BLaER1 treated with 17β-estradiol and CSF1 and Interleukin-3, amounts not matched to agents 10 nM and 100 nM (cell line): ENCODE data around the gene COL4A1.

ENCODE experiments used
- H3K27ac ChIP-seq, 11 experiments: shearing (Covaris generic); formaldehyde crosslinking; 2 replicates each; pipeline ENCODE4 v1.8.1; 2022
- H3K27me3 ChIP-seq, 11 experiments: shearing (Covaris generic); formaldehyde crosslinking; 2 replicates each; pipeline ENCODE4 v1.8.1; 2022
- H3K36me3 ChIP-seq, 11 experiments: shearing (Covaris generic); formaldehyde crosslinking; 2 replicates each; pipeline ENCODE4 v1.8.1; 2022
- H3K4me1 ChIP-seq, 10 experiments: shearing (Covaris generic); formaldehyde crosslinking; 2 replicates each; pipeline ENCODE4 v1.8.1; 2022
- H3K4me2 ChIP-seq, 11 experiments: shearing (Covaris generic); formaldehyde crosslinking; 2 replicates each; pipeline ENCODE4 v1.8.1; 2022
- H3K4me3 ChIP-seq, 10 experiments: shearing (Covaris generic); formaldehyde crosslinking; 2 replicates each; pipeline ENCODE4 v1.8.1; 2022
- H3K9ac ChIP-seq, 11 experiments: shearing (Covaris generic); formaldehyde crosslinking; 2 replicates each; pipeline ENCODE4 v1.8.1; 2022
- H3K9me3 ChIP-seq, 11 experiments: shearing (Covaris generic); formaldehyde crosslinking; replicated peaks in 1 of 11; 2 replicates each; pipeline ENCODE4 v1.8.1; 2022
- H4K20me1 ChIP-seq, 11 experiments: shearing (Covaris generic); formaldehyde crosslinking; 2 replicates each; pipeline ENCODE4 v1.8.1; 2022
- Cebpa-rat ChIP-seq, 11 experiments: shearing (Covaris generic); IDR thresholded peaks; 2 replicates each; pipeline ENCODE4 v1.8.1; 2022

The COL4A1 gene

DNA sequence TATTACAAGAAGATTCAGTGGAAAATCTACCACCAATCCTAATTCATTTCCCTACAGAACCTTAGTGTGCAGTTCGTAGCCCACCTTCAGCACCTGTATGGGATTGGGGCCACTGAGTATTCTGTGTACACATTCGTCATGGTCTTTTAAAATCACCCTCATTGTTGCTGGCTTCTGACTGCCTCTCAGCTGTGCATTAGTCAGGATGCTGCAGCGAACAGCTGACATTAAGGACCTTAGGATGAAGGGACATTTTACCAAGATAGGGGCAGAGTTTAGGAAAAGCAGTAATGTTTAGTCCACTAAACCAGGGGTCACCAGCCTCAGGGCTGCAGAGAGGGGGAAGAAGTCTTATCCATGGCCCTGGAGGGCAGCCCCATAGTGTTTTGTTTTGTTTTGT, 176.5 kb downstream of the COL4A1 start:
- no peak for TF ChIP-seq Cebpa-rat (IDR thresholded peaks at IDR 0.05)

DNA sequence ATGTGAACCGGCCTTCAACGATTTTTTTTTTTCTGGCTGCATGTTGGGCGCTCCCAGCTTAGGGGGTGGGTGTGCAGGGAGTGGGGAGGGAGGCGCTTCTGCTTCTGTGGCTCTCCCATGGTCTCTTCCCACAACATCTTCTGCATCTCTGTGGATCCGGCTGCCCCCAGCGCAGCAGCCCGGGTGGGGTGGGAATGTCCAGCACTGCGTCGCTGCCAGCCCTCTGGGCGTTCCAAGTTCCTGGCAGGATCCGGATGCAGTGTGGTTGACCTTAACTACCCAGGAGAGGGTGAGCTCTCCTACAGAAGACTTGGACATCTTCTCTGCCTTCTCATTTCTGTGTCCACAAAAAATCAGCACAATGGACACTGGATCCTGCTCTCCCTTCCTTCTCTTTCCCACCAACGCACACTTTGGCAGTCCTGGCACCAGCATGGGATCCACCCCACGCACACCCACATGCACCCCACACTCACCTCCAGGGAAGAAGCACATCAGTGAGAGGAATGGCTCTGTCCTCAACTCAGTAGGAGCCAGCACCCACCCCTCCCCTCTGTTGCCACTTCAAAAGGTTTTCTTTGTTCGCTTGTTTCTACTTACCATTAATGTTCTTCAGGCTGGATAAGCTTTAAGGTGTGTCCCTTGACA, 177.3 kb downstream of the COL4A1 start:
- Histone ChIP-seq H3K4me1 (peaks cover 53 to 100% (median 98%) of the 10 kb centered on the region in 10 experiments), H3K9ac (peak overlapping the region in 1 of 11 experiments; percentile 79; a peak in 1 of 22 replicates), H3K9me3 (peaks cover 0 to 8% (median 0%) of the 10 kb centered on the region in 11 experiments; a peak in 4 of 22 replicates), H3K4me3 (no peak overlapping the region), H4K20me1 (no peaks in the 10 kb centered on the region), H3K4me2 (peak overlapping the region in 8 of 11 experiments; percentile 8 to 94 (median 83); a peak in 9 of 22 replicates), H3K27ac (peak overlapping the region in 5 of 11 experiments; percentile 59 to 97 (median 81); a peak in 10 of 22 replicates), H3K36me3 (no peaks in the 10 kb centered on the region), H3K27me3 (peaks cover 0 to 8% (median 0%) of the 10 kb centered on the region in 11 experiments; a peak in 2 of 22 replicates)
- no peak for TF ChIP-seq Cebpa-rat (IDR thresholded peaks at IDR 0.05)

More for the DNA sequence above, 176.5 kb downstream of the COL4A1 start:
- Histone ChIP-seq H3K4me1 (peaks cover 53 to 100% (median 98%) of the 10 kb centered on the region in 10 experiments), H3K27ac (peak overlapping the region in 3 of 11 experiments; percentile 82 to 97 (median 90); a peak in 3 of 22 replicates), H3K27me3 (peaks cover 0 to 7% (median 0%) of the 10 kb centered on the region in 11 experiments; a peak in 1 of 22 replicates), H3K36me3 (no peaks in the 10 kb centered on the region), H3K4me2 (peak overlapping the region in 6 of 11 experiments; percentile 14 to 94 (median 86); a peak in 10 of 22 replicates), H3K9me3 (peaks cover 0 to 8% (median 0%) of the 10 kb centered on the region in 11 experiments; a peak in 4 of 22 replicates), H3K9ac (peak overlapping the region in 1 of 11 experiments; percentile 30; a peak in 1 of 22 replicates), H3K4me3 (no peak overlapping the region), H4K20me1 (no peaks in the 10 kb centered on the region)

DNA sequence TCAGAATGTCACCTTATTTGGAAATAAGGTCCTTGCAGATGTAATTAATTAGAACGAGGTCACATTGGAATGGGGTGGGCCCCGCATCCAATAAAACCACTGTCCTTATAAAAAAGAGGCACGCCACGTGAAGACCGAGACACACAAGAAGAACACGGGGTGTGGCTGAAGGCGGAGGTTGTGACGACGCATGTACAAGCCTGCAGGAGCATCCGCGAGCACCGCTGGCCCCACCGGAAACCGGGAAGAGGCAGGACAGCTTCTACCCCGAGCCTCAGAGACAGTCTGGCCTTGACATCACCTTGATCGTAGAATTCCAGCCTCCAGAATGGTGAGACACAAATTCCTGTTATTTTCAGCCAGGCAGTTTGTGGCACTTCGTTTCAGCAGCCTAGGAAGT, 177.9 kb downstream of the COL4A1 start:
- H3K27me3 ChIP-seq: peaks cover 0 to 11% (median 0%) of the 10 kb centered on the region in 11 experiments; a peak in 2 of 22 replicates
- H3K9ac ChIP-seq: peak overlapping the region in 5 of 11 experiments; percentile 14 to 79 (median 77); a peak in 6 of 22 replicates
- peaks cover 0 to 8% (median 0%) of the 10 kb centered on the region in 11 experiments; a peak in 4 of 22 replicates for H3K9me3 ChIP-seq
- no peaks in the 10 kb centered on the region for H4K20me1 ChIP-seq
- peak overlapping the region in 1 of 10 experiments; percentile 9; a peak in 2 of 20 replicates for H3K4me3 ChIP-seq
- H3K36me3 ChIP-seq: no peaks in the 10 kb centered on the region
- no peak for TF ChIP-seq Cebpa-rat (IDR thresholded peaks at IDR 0.05)
- H3K4me2 ChIP-seq: peak overlapping the region; percentile 70 to 94 (median 82)
- H3K27ac ChIP-seq: peak overlapping the region in 8 of 11 experiments; percentile 27 to 97 (median 68); a peak in 14 of 22 replicates
- H3K4me1 ChIP-seq: peaks cover 52 to 100% (median 99%) of the 10 kb centered on the region in 10 experiments

DNA sequence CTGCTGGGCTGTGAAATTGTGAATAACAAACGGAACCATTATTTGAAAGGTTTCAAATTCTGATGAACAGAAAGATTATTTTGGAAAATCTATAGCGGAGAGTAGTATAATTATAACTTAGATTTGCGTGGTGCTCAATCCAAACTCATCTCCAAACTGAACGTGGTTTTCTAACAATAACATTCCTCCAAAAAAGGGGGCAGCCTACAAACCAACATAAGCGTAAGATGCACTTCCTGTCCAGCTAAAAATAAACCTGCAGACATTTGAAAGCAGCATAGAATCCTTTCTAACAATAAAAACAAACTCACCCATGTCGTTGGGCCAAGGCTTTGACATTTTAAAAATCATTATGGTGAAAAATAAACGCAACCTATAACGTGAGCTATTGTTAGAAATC, 178.4 kb downstream of the COL4A1 start:
- H3K27me3 ChIP-seq: peaks cover 0 to 11% (median 0%) of the 10 kb centered on the region in 11 experiments; a peak in 2 of 22 replicates
- H4K20me1 ChIP-seq: no peaks in the 10 kb centered on the region
- peak overlapping the region; percentile 70 to 94 (median 82) for H3K4me2 ChIP-seq
- H3K36me3 ChIP-seq: no peaks in the 10 kb centered on the region
- H3K9me3 ChIP-seq: peaks cover 0 to 8% (median 0%) of the 10 kb centered on the region in 11 experiments; a peak in 4 of 22 replicates
- H3K27ac ChIP-seq: peak overlapping the region in 8 of 11 experiments; percentile 27 to 97 (median 68); a peak in 15 of 22 replicates
- peak overlapping the region in 4 of 11 experiments; percentile 14 to 79 (median 78); a peak in 7 of 22 replicates for H3K9ac ChIP-seq
- no peak for TF ChIP-seq Cebpa-rat (IDR thresholded peaks at IDR 0.05)
- peaks cover 52 to 100% (median 99%) of the 10 kb centered on the region in 10 experiments for H3K4me1 ChIP-seq
- peak overlapping the region in 5 of 10 experiments; percentile 2 to 29 (median 9); a peak in 5 of 20 replicates for H3K4me3 ChIP-seq

DNA sequence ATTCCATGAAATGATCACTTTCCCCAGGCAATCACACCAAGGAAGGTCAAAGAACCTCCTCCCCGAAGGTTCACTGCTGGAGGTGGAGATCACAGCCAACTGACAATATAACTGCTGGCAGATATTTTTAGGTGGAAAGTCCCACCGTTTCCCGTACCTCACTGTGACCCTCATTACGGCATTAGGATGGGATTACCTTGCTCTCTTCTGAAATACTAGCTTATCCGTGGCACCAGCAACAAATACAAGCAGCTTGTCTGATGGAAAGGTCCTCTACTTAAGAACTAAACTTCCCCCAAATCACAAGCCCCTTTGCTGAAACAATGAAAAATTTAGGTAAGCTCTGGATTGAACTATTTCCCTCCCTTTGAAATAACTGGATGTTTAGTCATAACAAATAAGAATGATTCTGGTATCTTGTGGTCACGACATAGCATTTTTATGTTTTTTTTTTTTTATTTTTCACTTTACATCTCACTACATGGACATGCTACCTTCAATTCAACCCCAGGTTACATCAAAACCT, 178.9 kb downstream of the COL4A1 start:
- H4K20me1 ChIP-seq: no peaks in the 10 kb centered on the region
- peak overlapping the region in 4 of 11 experiments; percentile 47 to 79 (median 78); a peak in 8 of 22 replicates for H3K9ac ChIP-seq
- H3K36me3 ChIP-seq: no peaks in the 10 kb centered on the region
- H3K27ac ChIP-seq: peak overlapping the region in 8 of 11 experiments; percentile 27 to 97 (median 68); a peak in 15 of 22 replicates
- TF ChIP-seq Cebpa-rat (IDR thresholded peaks at IDR 0.05): no peak
- H3K9me3 ChIP-seq: peaks cover 0 to 8% (median 0%) of the 10 kb centered on the region in 11 experiments; a peak in 4 of 22 replicates
- peak overlapping the region; percentile 70 to 94 (median 82) for H3K4me2 ChIP-seq
- H3K4me3 ChIP-seq: peak overlapping the region in 4 of 10 experiments; percentile 2 to 29 (median 7); a peak in 3 of 20 replicates
- H3K4me1 ChIP-seq: peaks cover 52 to 100% (median 99%) of the 10 kb centered on the region in 10 experiments
- peaks cover 0 to 11% (median 0%) of the 10 kb centered on the region in 11 experiments; a peak in 2 of 22 replicates for H3K27me3 ChIP-seq

DNA sequence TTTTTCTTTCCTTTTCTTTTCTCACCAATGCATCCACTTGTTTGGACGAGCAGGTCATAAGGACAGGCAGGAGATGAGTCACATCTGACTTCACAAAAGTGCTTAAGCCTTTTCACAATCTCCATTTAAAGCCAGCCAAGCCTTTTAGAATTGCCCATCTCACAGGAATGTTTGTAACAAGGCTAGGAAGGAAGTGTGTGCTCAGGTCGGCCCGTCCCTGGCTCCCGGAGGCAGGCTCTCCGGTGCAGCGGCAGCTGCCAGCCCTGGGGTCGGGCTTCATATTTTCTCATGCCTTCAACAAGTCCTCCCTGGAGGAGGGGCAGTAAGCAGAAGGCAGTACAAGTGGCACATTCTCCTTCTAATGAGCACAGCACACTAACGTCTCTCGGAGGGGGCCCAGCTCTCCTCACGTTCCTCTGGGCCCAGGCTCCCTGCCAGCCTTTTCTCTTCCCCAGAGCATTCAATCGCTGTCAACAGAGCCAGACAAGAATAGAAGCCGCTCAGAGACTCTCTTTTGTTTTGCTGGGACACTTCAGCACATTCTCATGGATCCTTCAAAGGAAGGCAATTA, 180.5 kb downstream of the COL4A1 start:
- Histone ChIP-seq H3K27ac (peak overlapping the region in 9 of 11 experiments; percentile 7 to 97 (median 59); a peak in 17 of 22 replicates), H4K20me1 (no peaks in the 10 kb centered on the region), H3K4me3 (peak overlapping the region in 7 of 10 experiments; percentile 5 to 43 (median 22); a peak in 8 of 20 replicates), H3K9me3 (peaks cover 0 to 8% (median 0%) of the 10 kb centered on the region in 11 experiments; a peak in 4 of 22 replicates), H3K9ac (peak overlapping the region in 9 of 11 experiments; percentile 25 to 79 (median 53); a peak in 15 of 22 replicates), H3K36me3 (no peaks in the 10 kb centered on the region), H3K4me2 (peak overlapping the region; percentile 72 to 94 (median 82)), H3K27me3 (peaks cover 0 to 11% (median 0%) of the 10 kb centered on the region in 11 experiments; a peak in 2 of 22 replicates), H3K4me1 (peaks cover 45 to 100% (median 87%) of the 10 kb centered on the region in 10 experiments)
- no peak for TF ChIP-seq Cebpa-rat (IDR thresholded peaks at IDR 0.05)

DNA sequence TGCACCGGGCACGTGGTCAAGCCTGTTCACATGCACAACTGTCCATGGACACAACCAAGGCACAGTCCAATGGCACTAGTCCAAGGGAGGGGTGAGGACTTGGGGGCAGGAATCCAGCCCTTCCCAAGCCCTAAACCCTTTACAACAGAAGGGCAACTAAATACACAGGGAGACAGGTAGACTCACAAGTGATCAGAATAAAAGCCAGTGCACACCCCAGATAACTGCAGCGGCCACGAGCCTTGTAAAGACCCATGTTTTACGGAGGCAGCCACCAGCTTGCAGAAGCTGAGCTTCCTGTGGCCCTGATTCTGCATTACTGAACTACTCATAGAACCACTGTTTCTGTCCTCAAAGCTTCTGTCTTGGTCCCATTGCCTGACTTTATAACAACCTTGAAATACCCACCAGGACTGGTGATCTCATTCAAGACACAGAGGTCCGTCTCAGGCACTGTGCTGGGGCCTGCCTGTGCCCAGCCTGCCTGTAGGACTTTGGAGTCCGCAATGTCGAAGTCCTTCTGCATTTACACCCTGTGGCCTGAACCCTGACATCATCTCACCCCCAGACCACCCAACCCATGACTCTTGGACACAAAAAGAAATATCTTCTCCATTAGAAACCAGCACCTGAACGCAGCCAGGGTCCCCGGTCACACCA, 181.2 kb downstream of the COL4A1 start:
- H3K9ac ChIP-seq: peak overlapping the region in 6 of 11 experiments; percentile 51 to 79 (median 74); a peak in 11 of 22 replicates

More for the DNA sequence above, 181.2 kb downstream of the COL4A1 start:
- Histone ChIP-seq H3K4me1 (peaks cover 45 to 98% (median 81%) of the 10 kb centered on the region in 10 experiments), H3K36me3 (no peaks in the 10 kb centered on the region), H3K4me2 (peak overlapping the region; percentile 72 to 94 (median 82)), H4K20me1 (no peaks in the 10 kb centered on the region), H3K27ac (peak overlapping the region in 6 of 11 experiments; percentile 57 to 97 (median 80); a peak in 12 of 22 replicates), H3K27me3 (peaks cover 0 to 11% (median 0%) of the 10 kb centered on the region in 11 experiments; a peak in 2 of 22 replicates), H3K9me3 (peaks cover 0 to 8% (median 0%) of the 10 kb centered on the region in 11 experiments; a peak in 4 of 22 replicates), H3K4me3 (peak overlapping the region in 4 of 10 experiments; percentile 22 to 43 (median 40); a peak in 7 of 20 replicates)
- TF ChIP-seq Cebpa-rat (IDR thresholded peaks at IDR 0.05): no peak
